Kidney tubule cell (primary cell): ENCODE data around the gene WRAP53.

ENCODE experiments used
- DNase-seq: peaks from one replicate; pipeline ENCODE4 v3.0.0-alpha.2; 2018; ENCODE audit warnings: low spot score

WRAP53 gene

GRCh38 chr17:7709031-7709430, 20.8 kb downstream of the WRAP53 start:
- no peak for DNase-seq

DNA sequence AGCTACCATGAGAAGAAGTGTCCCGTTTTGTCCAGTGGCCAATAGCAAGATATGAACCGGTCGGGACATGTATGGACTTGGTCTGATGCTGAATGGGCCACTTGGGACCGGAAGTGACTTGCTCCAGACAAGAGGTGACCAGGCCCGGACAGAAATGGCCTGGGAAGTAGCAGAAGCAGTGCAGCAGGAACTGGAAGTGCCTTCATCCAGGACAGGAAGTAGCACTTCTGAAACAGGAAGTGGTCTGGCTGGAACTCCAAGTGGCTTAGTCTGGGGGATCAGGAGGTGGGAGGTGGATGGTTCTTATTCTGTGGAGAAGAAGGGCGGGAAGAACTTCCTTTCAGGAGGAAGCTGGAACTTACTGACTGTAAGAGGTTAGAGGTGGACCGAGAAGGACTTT, 22.0 kb downstream of the WRAP53 start:
- no peak for DNase-seq

DNA sequence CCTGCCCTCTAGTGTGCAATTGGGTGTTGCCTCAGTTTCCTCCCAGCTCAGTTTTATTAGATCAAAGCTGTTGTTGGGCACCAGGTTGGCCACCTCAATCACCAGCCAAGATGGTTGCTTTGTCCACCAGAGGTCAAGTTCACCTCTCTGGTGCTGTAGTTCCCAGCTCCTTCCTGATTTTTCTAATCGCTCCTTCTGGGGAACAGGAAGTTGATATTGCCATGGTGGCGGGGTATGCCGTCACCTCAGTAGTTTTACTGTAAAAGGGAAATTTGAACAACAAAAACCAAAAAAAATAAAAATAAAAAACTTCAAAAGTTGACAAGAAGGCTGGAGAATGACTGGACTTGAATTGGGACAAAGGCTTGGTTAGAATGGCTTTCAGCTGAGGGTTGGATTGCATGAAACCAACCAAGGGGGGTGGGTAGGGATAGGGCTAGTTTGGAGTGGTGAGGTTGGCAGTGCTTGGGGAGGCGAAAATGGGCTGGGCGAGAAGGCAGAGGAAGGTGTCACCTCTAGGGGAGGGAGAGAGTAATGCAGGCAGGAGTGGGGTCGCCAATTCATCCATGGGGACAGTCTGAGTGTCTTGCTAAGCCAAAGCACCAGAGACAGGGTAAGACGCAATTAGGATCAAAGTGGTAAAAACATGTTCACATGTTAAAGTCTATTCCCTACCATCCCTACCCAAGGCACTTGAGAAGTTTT, 22.9 kb downstream of the WRAP53 start:
- no peak for DNase-seq

- DNase-seq = no peak
Observed at GRCh38 chr17:7712111-7712771, 24.0 kb downstream of the WRAP53 start.

GRCh38 chr17:7713782-7714181, 25.5 kb downstream of the WRAP53 start:
- DNase-seq = no peak

- DNase-seq = no peak
Observed at GRCh38 chr17:7714721-7715594, 26.7 kb downstream of the WRAP53 start.

- DNase-seq = no peak
Observed at GRCh38 chr17:7715936-7716886, 27.9 kb downstream of the WRAP53 start.

GRCh38 chr17:7716901-7717755, 28.9 kb downstream of the WRAP53 start, which contains the start of gene DNAH2:
Gene DNAH2, plus strand, starts transcription at chr17:7717744. Its CDS starts 1,991 bp downstream, at chr17:7719735.
- DNase-seq = peak; percentile 91

- no peak for DNase-seq
Observed at GRCh38 chr17:7717756-7718350, 29.6 kb downstream of the WRAP53 start.

DNA sequence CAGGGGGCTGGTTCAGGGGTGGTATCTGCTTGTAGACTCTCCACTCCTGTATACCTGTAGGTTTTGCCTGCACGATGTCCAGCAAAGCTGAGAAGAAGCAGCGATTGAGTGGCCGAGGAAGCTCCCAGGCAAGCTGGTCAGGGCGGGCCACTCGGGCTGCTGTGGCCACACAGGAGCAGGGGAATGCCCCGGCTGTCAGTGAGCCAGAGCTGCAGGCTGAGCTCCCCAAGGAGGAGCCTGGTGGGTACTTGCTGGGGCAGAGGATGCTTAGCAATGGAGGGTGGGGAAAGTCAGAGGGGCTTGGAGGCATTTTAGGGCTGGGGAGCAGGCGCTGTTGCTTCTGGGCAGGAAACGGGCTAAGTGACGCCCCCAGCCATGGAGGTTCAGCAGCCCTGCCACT, 31.4 kb downstream of the WRAP53 start:
- no peak for DNase-seq

GRCh38 chr17:7720125-7720524, 31.8 kb downstream of the WRAP53 start:
- no peak for DNase-seq

DNA sequence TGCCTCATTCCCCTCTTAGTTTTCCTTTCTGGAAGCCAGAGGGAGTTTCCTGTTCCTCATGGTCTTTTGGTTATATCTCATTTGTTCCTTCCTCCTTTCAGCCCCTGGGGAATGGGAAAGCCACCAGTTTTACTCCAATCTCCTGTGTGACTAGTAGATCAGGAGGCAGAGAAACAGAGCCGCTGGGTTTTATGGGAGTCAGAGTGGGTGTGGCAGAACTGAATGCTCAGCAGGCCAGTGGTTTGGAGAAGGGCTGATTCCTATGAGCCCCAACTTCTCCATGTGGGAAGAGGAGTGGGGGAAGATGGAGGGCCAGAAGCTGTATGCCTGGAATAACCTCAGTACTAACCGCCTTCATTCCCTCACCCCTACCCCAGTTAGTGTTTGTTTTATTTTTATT, 33.3 kb downstream of the WRAP53 start:
- no peak for DNase-seq

DNA sequence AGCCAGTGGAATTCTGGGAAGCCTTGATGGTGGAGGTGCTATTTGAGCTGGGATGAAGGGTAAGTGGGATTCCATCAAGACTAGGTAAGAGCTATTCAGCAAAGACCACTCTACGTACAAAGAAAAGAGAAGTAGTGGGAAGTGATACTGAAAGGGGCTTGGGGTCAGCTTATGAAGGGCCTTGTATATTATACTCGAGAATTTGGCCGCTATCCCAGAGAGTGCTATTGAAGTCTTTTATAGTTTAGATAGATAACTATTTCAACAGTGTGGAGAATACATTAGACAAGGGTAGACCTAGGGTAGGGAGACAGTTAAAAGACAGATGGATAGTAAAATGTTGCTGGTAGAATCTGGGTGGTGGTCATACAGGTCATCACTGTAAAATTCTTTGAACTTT, 39.6 kb downstream of the WRAP53 start:
- DNase-seq = no peak

GRCh38 chr17:7729816-7730215, 41.5 kb downstream of the WRAP53 start:
- no peak for DNase-seq

- no peak for DNase-seq
Observed at GRCh38 chr17:7732981-7733539, 44.8 kb downstream of the WRAP53 start.

DNA sequence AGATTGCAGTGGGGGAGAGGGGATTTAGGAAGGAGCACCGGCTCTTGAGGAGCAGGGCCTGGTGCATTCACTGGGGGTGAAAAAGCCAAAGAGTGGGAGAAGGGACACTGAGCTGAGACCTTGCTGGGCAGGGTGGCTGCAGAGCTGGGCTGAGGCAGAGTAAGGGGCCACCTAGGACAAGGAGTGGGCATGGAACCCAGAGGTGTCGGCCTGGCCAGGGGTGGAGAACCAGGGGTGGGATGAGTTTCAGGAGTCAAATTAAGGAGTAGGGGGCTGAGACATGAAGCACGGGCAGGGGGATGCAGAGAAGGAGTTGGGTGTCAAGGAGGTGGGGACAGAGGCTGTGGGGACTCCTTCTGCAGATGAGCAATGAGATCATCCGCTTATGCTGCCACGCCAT, 49.3 kb downstream of the WRAP53 start:
- no peak for DNase-seq

GRCh38 chr17:7739746-7740145, 51.5 kb downstream of the WRAP53 start:
- no peak for DNase-seq

GRCh38 chr17:7740481-7741001, 52.3 kb downstream of the WRAP53 start:
- DNase-seq = no peak

DNA sequence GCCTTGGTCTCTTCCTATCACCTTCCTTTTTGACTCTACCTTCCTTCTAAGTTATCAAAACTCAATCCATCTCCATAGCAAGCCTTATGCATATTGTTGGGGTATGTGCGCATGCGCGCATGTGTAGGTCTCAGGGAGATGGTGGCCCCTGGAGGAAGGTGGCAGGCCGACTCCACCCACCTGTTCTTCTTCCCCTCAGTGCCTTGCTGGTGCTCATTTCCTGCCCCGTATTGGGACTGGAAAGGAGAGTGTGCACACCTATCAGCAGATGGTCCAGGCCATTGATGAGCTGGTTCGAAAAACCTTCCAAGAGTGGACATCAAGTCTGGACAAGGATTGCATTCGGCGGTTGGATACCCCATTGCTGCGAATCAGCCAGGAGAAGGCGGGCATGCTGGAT, 54.5 kb downstream of the WRAP53 start:
- DNase-seq = no peak

DNA sequence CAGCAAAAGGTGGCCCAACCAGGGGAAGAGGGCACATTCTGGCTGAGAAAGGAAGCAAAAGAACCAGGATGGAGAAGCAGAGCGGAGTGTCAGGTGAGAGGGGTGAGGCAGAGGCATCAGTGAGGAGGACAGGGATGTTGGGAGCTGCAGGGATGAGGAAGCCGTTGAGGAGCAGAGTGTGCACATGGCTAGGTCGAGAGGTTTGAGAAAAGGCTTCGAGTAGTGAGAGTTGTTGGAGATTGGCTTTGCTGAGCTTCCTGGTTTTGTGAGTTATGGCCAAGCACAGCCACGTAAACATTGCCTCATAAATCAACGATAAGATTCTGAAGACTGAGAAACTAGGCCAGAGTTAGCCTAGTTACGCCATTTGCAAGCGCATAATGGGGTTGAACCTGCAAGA, 56.1 kb downstream of the WRAP53 start:
- no peak for DNase-seq
